Ovary (tissue), 3 donors: Measurements from ENCODE around the gene ASCL2.

ENCODE experiments used
- EP300 ChIP-seq: sonication (generic); formaldehyde crosslinking; IDR thresholded peaks from one replicate; pipeline ENCODE4 v1.6.1; 2017; ENCODE audit warnings: antibody characterized with exemption
- TF ChIP-seq, protein P1 (sequence below), 3 donors: fragments of 450-650 bp in 2 of 3; fragments of 200-600 bp in 1 of 3; IDR thresholded peaks; one replicate each; pipeline versions ENCODE4 v1.5.1 to v1.8.0; 2016 to 2022; ENCODE audit warnings: antibody characterized with exemption in 3 of 3, mild to moderate bottlenecking in 1 of 3
- donor health status: DM: no; HTN: no; CAD: no.

- TF ChIP-seq EP300: no peak
- TF ChIP-seq, protein P1, sequence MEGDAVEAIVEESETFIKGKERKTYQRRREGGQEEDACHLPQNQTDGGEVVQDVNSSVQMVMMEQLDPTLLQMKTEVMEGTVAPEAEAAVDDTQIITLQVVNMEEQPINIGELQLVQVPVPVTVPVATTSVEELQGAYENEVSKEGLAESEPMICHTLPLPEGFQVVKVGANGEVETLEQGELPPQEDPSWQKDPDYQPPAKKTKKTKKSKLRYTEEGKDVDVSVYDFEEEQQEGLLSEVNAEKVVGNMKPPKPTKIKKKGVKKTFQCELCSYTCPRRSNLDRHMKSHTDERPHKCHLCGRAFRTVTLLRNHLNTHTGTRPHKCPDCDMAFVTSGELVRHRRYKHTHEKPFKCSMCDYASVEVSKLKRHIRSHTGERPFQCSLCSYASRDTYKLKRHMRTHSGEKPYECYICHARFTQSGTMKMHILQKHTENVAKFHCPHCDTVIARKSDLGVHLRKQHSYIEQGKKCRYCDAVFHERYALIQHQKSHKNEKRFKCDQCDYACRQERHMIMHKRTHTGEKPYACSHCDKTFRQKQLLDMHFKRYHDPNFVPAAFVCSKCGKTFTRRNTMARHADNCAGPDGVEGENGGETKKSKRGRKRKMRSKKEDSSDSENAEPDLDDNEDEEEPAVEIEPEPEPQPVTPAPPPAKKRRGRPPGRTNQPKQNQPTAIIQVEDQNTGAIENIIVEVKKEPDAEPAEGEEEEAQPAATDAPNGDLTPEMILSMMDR (IDR thresholded peaks at IDR 0.05): no peak
These were observed 50.1 kb downstream of the ASCL2 start for GRCh38 chr11:2220173-2220771.
